ENCODE measurements around the gene DNAJC22.
"Not testable (repeated sequence)": the region's sequence is repeated elsewhere in the genome, so short reads cannot be mapped to it uniquely, and the experiment has no call there.

GRCh38 chr12:49317118-49317517, 29.6 kb upstream of the DNAJC22 start:
- not testable (repeated sequence) for TF ChIP-seq CTCF (conservative IDR thresholded peaks at IDR 0.05 in 1 of 2, IDR thresholded peaks at IDR 0.05 in 1 of 2; ENCODE audit: extremely low read depth in 1 of 2, insufficient read depth in 1 of 2, low read depth in 1 of 2, low read length in 2 of 2); EZH2 (IDR thresholded peaks at IDR 0.05; ENCODE audit: borderline replicate concordance, low read length)

Measured in mammary epithelial cell (primary cell).